ENCODE measurements around the gene BTBD16. TPM values are rescaled to one million over a fixed set of nuclear protein-coding genes. Genes with fewer than 3 reads are reported as not detected.

Gene BTBD16
- total RNA-seq, 1 donor from 2014 or later, result not detected

DNA sequence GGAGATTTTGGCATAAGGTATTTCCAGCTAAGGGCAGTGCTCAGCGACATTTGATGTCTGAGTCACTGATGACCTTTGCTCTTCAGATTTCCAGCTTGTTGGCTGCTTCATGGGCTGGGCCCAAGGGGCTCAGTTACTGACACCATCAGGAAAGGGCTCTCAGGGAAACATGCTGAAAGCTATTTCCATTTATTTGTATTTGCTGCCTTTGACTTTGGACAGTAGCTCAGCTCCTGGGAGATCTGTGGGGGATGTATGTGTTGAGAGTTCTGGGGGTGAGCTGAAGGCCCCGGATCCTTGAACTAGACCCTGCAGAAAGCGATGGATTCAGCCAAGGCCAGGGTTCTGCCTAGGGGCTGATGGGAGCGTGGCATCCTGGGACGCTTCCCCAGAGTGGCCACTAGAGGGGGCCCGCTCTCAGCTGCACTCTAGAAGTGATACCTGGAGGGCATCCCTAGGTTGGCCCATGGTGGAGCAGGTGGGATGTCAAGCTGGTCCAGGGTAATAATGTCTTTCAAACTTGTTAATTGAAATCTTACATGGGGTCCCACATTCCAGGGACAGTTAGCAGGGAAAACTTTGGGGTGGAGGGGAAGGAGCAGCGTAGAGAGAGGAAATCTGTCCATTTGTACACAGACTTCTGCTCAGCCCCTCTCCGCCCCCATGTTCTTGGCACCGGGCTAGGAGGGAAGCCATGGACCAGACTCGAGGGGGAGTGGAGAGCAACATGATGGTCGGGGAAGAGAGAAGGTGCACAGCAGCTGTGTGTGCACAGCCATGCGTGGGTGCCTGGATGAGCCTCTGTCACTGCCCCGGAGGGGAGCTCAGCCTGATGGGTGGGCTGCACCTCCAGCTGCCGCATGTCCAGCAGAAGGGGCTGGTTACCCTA, 3.0 kb upstream of the BTBD16 start:
- no peak overlapping the region for H3K4me3 ChIP-seq
- TF ChIP-seq, protein P1, sequence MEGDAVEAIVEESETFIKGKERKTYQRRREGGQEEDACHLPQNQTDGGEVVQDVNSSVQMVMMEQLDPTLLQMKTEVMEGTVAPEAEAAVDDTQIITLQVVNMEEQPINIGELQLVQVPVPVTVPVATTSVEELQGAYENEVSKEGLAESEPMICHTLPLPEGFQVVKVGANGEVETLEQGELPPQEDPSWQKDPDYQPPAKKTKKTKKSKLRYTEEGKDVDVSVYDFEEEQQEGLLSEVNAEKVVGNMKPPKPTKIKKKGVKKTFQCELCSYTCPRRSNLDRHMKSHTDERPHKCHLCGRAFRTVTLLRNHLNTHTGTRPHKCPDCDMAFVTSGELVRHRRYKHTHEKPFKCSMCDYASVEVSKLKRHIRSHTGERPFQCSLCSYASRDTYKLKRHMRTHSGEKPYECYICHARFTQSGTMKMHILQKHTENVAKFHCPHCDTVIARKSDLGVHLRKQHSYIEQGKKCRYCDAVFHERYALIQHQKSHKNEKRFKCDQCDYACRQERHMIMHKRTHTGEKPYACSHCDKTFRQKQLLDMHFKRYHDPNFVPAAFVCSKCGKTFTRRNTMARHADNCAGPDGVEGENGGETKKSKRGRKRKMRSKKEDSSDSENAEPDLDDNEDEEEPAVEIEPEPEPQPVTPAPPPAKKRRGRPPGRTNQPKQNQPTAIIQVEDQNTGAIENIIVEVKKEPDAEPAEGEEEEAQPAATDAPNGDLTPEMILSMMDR (IDR thresholded peaks at IDR 0.05), result peak; percentile 55 to 91 (median 89)
- H3K27ac ChIP-seq, result no peak overlapping the region
- intact Hi-C loops (cut with DNase I), result no loop called here
- no peaks in the 10 kb centered on the region for H3K4me1 ChIP-seq
- H3K27me3 ChIP-seq, result no peaks in the 10 kb centered on the region
- DNase-seq (ENCODE audit: low spot score in 2 of 2), result no peak
- H3K36me3 ChIP-seq, result peaks cover 0 to 12% of the 10 kb centered on the region in 2 donors
- H3K9me3 ChIP-seq, result no peaks in the 10 kb centered on the region

DNA sequence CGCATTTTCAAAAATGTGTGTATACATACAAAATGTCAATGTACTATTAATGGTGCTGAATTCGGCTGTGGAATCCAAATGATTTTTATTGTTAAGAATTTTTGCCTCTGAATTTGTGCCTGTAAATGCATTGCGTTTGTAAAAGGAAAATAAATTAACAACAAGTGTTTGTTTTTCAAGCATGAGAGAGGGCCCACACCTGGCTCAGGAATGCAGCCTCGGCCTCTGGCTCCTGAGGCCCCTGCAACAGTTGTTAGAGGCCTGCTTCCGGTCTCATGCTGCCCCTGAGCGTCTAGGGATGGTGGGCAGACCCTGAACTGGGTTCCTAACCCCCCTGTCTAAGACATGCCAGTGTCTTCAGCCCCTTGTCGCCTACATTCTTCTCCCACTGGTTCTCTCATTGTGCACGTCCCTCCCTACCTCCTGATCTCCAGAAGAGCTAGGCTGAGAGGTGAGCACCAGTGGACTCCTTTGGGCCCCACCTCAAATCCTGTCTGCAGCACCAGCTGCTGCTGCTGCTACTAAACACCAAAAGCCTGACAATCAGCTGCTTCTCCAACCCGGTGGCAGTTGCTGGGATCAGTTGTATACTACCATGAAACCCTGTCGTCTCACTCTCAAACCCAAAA, 1.9 kb upstream of the BTBD16 start:
- intact Hi-C loops (cut with DNase I), result no loop called here
- DNase-seq (ENCODE audit: low spot score in 2 of 2), result no peak
- Histone ChIP-seq H3K36me3 (peaks cover 0 to 12% of the 10 kb centered on the region in 2 donors), H3K27ac (no peak overlapping the region), H3K4me1 (no peaks in the 10 kb centered on the region), H3K4me3 (no peak overlapping the region), H3K27me3 (no peaks in the 10 kb centered on the region), H3K9me3 (no peaks in the 10 kb centered on the region)
- TF ChIP-seq, protein P1 (IDR thresholded peaks at IDR 0.05), result no peak

DNA sequence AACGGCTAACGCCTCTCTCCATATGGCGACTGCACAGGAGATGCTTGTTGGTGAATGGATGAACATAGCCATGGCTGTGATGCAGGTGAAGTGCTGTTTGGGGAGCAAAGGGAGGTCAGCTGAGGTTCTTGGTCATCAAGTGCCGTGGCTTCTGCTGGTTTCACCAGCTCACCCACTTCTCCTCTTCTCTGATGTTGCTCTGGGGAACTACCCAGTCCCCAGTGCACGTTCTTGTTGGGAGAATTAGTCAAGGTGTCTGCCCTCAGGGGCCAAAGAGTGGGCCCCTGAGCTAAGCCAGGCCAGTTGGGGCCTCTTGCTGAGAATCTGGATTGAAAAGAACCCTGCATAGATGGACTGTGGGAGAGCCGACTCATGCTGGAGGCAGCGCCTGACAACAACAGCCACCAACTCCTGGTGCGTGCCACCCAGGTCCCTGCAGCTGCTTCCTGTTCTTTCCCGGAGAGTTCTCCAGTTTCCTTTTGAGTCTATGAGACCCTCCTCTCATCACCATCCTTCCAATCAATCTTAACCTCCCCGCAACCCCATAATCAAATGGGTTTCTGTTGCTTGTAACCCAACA, 3.0 kb downstream of the BTBD16 start:
- Histone ChIP-seq H3K27me3 (no peaks in the 10 kb centered on the region), H3K27ac (no peak overlapping the region), H3K9me3 (no peaks in the 10 kb centered on the region), H3K4me3 (no peak overlapping the region), H3K4me1 (no peaks in the 10 kb centered on the region), H3K36me3 (peaks cover 0 to 5% of the 10 kb centered on the region in 2 donors)
- intact Hi-C loops (cut with DNase I), result no loop called here
- no peak for DNase-seq (ENCODE audit: low spot score in 2 of 2)
- TF ChIP-seq, protein P1 (IDR thresholded peaks at IDR 0.05), result no peak

DNA sequence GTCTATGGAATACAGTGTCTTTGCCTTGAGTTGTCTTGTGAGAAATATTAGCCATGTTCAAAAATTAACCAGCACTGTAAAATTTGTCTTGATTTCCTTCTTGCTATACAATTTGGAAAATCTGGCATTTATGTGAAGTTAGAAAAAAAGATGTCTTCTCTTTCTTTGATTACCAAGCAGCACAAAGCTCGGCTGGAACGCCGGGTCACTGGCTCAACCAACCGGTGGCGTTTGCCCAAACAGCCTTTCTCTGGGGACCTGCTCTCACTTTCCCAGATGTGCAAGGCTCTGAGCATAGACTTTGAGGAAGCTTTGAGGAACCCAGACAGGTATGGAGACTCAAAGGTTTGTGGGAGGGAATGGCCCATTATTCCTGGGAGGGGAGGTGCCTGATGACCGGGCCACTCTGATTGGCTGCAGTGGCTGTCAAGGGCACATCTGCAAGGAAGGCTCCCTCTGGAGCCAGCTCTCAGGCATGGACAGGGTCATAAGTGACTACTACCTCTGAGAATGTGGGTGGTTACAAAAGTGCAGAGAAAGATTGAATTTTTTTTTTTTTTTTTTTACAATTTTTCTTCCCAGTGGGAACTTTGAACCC, 5.6 kb downstream of the BTBD16 start:
- DNase-seq (ENCODE audit: low spot score in 2 of 2), result no peak
- no peak overlapping the region for H3K4me3 ChIP-seq
- no peaks in the 10 kb centered on the region for H3K9me3 ChIP-seq
- intact Hi-C loops (cut with DNase I), result no loop called here
- H3K27ac ChIP-seq, result no peak overlapping the region
- no peaks in the 10 kb centered on the region for H3K27me3 ChIP-seq
- TF ChIP-seq, protein P1 (IDR thresholded peaks at IDR 0.05), result no peak
- no peaks in the 10 kb centered on the region for H3K36me3 ChIP-seq
- peaks cover 0 to 1% of the 10 kb centered on the region in 2 donors for H3K4me1 ChIP-seq

DNA sequence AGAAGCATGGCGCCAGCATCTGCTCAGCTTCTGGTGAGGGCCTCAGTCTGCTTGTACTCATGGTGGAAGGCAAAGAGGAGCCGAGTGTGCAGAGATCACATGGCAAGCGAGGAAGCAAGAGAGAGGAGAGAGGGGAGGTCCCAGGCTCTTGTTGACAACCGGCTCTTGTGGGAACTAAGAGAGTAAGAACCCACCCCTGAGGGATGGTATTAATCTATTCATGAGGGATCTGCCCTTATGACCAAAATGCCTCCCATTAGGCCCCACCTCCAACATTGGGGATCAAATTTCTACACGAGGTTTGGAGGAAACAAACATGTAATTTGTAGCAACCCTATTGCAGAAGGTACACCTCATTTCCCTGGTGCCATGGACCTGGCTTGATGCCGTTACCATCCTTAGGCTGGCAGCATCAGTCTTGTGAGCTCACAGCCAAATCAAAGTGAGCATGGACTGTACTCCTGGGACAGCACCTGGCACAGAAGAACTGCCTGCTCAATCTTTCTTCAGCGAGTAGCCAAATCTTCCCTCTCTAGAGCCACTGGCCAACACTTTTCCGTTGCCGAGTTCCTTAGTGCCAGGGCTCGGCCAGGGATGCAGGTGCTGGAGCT, 6.5 kb downstream of the BTBD16 start:
- Histone ChIP-seq H3K27ac (no peak overlapping the region), H3K36me3 (no peaks in the 10 kb centered on the region), H3K4me1 (peaks cover 0 to 4% of the 10 kb centered on the region in 2 donors), H3K27me3 (no peaks in the 10 kb centered on the region), H3K4me3 (no peak overlapping the region), H3K9me3 (no peaks in the 10 kb centered on the region)
- DNase-seq (ENCODE audit: low spot score in 2 of 2), result no peak
- intact Hi-C loops (cut with DNase I), result no loop called here
- TF ChIP-seq, protein P1 (IDR thresholded peaks at IDR 0.05), result no peak
